8988T (cell line): ENCODE data around the gene DYRK1B.

Experiments used
- DNase-seq: peaks from one replicate; pipeline ENCODE4 v3.0.0; 2011

The DYRK1B gene

DNA sequence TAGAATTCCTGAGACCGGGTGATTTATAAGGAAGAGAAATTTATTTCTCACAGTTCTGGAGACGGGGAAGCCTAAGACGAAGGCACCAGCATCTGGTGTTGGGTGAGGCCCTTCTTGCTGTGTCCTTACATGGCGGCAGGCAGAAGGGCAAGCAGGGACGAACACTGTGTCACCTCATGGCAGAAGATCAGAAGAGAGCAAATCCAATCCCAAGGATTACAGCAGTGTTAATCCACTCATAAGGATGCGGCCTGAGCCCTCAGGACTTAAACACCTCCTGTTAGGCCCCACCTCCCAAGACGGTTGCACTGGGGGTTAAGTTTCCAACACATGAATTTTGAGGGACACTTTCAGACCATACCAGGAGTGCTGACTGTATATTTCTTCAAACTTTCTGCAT is 18.9 kb upstream of the DYRK1B start:
- no peak for DNase-seq

DNA sequence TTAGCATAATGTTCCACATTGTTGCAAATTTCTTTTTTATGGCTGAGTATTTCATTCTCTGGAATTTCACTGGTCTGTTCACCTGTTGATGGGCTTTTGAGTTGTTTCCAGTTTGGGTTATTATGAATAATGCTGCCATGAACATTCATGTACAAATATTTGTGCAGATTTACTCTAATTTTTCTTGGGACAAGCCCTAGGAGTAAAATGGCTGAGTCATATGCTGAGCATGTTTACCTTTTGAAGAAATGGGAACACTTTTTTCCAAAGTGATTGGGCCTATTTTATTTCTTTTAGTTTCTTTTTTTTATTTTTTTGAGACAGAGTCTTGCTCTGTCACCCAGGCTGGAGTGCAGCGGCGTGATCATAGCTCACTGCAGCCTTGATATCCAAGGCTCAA is 16.9 kb upstream of the DYRK1B start:
- DNase-seq: no peak

DNA sequence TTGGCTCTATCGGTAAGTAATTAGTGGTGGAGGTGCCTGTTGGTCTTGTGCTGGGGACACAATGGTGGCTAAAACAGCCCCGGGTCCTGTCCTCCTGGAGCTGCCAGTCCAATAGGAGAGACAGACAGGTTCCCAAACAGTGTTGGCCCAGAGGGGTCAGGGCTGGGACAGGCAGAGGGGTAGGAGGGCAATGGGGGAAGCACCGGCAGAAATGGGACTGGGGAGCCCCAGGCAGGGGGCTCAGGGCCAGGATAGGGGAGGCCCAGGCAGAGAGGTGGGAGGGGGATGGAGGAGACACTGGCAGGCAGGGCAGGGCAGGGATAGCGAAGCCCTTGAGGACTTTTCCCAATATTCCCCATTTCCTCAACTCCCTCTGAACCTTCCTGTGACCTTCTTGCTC is 14.4 kb upstream of the DYRK1B start:
- DNase-seq: no peak

DNA sequence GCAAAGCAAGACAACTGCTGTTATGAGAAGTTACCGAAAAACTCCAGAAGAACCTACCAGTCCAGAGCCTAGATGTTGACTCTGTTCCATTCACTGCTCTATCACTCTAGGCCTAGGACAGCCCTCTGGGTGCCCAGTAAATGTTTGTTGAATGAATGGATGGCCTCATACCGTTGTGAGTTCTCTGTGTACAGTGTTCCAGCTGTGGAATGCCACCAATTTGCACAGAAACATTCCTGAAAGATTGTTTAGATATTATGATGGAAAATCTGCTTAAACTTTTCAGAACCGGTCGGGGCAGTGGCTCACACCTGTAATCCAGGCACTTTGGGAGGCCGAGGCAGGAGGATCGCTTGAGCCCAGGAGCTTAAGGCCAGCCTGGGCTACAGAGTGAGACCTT is 13.6 kb upstream of the DYRK1B start:
- DNase-seq: no peak

DNA sequence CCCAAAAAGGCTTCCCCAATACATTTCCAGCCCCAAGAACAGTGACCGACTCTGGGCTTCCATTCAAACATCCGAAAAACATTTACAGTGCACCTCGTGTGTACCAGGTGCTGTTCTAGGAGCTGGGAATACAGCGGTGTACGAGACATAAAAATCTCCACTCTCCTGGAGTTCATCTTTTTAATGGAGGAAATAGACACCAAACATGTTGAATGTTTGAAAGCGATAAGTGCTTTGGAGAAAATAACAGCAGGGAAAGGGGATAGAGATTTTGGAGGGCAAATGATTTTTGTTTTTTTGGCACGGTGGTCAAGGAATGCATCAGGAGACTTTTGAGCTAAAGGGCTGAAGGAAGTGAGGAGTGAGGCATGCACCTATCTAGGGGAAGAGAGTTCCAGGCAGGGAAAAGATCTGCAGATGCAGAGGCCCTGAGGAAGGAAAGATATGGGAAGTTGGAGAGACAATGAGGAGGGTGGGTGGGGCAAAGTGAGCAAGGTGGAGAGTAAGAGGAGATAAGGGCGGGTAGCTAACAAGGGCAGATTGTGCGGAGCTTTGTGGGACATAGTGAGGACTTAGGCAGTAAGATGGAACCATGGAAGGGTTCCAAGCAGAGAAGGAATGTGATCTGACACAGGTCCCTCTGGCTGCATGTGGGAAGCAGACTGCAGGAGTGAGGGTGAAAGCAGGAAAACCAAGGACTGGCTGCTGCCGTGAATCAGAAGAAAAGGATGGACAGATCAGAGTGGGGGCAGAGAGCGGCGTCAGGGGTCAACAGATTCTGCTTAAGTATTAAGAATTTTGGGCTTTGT is 12.9 kb upstream of the DYRK1B start:
- DNase-seq: no peak

DNA sequence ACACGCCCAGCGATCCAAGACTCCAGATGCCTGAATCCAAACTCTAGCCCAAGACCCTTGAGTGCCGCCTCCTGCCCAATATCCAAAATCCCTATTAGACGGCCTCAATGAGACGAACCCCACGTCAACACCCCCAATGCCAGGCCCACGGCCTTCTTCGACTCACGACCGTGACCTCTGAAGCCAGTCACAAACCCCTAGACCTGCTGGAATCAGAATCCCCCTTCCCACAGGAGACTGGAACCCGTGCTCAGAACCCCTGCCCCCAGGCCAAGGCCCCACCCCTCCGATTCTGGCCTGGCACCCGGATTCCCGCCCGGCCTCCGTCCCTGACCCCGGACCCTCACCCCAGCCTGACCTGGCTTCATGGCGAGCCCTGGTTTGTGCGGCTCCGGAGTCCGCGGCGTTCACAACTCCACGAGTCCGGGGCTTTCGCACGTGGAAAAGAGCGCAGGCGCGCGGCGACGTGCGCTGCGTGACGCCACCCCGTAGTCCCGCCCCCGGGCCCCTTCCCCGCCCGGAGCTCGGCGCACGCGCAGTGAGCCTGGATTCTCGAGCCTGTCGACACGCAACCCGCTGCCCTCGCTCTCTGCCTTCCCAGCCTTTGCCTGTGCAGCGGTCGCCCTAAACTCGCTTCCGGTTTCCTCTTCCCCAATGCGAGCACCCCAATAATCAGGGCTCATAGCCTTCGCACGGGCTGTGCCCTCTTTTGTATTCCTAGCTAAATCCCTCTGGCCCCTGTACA is 12.1 kb upstream of the DYRK1B start, which contains the start of gene FBL:
Gene FBL, minus strand, starts transcription at position 447 of the 745 bp plus-strand sequence. Its CDS starts 79 bp downstream, at position 368.
- peak; percentile 88 for DNase-seq

DNA sequence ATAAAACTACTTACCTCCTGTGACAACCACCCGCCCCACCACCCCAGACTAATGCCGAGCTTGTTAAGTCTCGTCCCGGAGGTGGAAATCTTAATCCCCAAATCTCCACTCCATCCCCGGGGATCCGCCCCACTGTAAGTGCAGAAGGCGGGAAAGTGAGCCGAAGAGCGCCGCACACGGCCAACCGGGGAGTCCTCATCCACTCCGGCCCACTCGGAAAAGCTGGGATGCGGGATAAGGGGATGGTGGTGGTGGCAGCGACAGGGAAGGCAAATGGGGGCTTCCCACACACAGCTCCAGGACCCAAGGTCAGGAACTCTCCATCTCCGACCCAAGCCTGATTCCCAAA is 11.6 kb upstream of the DYRK1B start:
- DNase-seq: no peak

DNA sequence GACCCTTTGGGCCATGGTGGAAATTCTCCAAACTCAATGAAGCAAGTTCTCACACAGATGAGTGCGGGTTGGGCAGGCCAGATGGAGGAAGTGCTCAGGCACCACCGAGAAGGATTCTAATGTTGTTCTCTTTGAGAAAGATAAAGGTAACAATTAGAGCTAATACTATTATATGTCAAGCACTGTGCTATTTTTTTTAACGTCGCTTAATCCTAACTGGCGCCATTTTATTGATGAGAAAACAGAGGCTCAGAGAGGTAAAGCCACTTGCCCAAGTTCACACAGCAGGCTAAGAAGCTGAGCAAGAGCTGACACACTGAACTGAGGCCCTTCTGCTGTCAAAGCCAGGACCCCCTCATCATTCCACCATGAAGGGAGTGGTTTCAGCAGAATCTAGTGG is 11.2 kb upstream of the DYRK1B start:
- no peak for DNase-seq

DNA sequence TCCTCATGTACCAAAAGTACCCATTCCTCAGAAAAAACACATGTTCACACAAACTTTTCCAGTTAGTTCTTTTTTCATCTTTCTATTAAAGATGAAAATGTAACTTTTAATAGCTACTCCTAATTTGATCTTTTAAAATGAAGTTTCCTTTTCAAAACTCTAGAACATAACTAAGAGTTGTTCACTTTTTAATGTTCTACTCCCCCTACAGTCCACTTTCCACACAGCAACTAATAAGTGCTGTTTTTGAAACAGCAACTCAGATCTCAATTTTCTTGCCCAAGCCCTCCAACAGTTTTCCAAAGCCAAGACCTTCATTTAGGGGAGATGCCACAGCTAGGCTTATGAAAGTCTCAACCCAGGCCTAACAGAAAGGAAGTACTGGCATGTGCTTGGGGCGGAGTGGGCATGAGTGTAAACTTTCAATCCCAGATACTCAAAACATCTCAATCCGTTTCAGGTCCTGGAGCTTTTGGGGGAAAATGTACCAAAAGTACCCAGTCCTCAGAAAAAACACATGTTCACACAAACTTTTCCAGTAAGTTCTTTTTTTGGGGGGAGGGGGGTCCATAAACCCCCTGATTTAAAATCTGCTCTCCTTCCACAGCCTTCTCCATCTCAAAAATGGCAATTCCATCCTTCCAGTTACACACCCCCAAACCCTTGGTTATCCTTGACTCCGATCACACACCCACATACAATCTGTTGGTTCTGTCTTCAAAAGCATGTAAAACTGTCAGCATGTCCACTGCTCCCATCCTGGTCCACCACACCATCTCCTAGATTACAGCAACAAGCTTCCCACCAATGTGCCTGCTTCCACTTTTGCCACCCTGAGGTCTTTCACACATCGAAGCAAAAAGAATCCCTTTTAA is 10.2 kb upstream of the DYRK1B start:
- no peak for DNase-seq

DNA sequence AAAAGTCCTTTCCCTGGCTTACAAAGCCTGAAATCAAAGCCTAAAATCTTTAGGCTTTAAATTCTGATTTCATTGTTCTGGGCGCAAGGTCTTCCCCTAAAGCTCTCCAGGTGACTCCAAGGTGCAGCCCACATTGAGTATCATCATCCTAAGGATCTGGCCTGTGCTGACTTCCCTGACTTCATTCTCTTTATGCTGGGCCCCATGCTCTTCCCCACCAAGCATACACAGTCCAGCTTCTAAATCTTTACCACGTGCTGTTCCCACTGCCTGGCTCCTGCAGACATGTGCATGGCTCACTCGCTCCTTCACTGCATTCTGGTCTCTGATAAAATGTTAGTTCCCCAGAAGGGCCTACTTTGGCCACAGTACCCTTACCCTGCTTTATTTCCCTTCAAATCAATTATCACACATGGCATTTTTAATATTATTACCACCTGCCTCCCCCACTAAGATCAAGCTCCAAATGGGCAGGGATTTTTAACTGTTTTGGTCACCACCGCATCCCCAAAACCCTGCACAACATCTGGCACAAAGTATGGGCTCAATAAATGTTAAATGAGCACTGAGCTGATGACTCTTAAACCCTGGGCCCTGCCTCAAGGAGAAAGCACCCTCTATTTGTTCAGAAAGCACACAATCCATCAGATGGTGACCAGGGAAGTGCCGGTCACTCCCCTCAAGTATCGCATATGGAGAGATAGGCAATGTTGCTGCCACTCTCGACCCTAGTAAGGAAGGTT is 8.9 kb upstream of the DYRK1B start:
- no peak for DNase-seq

DNA sequence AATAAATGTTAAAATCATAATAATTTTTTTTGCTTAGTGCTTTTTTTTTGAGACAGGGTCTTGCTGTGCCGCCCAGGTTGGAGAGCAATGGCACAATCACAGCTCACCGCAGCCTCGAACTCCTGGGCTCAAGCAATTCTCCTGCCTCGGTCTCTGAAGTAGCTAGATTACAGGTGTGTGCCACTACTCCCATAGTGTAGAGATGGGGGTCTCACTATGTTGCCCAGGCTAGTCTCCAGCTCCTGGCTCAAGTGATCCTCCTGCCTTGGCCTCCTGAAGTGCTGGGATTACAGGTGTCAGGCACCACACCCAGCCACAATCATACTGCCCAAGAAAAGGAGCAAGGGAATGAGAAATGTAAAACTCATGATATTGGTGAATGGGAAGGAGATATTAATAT is 7.1 kb upstream of the DYRK1B start:
- no peak for DNase-seq

DNA sequence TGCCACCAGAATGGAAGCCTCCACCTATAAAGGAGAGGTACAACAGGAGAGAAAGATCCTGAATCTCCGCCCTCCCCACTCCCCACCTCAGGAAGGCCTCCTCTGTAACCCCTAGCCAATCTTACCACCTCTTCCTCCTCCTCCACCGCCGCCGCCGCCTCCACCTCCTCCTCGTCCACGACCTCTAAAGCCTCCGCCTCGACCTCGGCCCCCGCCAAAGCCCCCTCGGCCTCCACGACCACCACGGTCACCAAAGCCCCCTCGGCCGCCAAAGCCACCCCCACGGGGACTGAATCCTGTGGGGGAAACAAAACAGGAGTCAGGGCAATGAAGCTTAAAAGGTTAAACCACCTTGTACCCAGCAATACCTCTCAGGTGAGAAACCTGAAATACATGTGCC is 6.5 kb upstream of the DYRK1B start:
- DNase-seq: no peak

DNA sequence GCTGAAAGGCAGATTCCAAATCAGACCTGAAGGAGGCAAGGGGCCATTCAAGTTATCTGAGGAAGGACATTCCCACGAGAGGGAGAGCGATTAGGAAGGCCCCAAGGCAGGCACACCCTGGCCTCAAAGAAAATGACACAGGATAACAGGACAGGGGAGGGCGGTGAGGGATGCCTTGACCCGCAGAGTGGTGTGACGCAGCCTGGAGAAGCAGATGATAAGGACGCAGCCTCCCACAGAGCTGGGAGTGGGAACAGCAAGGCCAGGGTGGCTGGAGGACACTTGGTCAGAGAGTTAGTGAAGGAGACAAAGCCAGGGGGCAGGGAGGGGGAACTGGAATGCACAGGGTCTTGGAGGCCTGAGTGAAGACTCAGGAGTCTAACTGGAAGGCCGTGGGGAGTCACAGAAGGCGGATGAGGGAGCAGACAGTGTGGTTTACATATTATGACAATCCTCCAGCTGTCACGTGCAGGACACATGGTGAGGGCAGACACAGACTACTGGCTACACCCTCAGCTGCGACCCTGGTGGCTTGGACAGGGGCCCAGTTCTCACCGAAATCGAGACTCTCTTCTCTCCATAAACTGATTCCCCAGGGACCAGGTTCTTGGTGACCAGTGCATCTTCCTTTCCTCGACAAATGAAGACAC is 5.8 kb upstream of the DYRK1B start:
- DNase-seq: no peak

DNA sequence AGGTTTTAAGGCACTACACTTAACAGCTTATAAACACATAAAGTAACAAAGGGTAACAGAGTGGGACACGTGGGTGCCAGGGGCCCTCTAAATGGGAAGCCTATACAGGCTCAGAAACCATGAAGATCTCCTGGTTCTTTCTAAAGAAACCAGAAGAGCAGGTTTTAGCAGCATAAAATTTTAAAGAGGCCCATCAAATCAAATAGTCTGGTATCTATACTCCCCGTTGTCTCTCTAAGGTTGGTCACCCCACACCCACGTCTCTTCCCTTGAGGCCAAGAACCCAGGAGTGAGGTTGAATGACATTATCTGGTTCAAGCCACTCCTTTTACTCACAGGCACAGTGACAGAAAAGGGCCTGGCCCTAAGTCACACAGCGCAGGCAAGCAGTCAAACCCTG is 4.6 kb upstream of the DYRK1B start:
- no peak for DNase-seq

DNA sequence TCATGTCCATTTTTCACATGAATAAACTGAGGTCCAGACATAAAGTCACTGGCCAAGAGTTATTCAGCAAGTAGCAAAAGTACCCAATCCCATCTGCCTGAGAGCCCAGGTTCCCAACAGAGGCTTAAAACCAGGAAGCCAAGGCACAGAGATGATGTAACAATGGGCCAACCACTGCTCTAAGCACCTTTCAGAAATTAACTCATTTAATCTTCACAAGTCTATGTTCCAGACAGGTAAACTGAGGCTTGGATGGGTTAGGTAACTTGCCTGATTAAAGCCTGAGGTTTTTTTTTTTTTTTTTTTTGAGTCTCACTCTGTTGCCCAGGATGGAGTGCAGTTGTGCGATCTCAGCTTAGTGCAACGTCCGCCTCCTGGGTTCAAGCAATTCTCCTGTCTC is 4.0 kb upstream of the DYRK1B start:
- DNase-seq: no peak

DNA sequence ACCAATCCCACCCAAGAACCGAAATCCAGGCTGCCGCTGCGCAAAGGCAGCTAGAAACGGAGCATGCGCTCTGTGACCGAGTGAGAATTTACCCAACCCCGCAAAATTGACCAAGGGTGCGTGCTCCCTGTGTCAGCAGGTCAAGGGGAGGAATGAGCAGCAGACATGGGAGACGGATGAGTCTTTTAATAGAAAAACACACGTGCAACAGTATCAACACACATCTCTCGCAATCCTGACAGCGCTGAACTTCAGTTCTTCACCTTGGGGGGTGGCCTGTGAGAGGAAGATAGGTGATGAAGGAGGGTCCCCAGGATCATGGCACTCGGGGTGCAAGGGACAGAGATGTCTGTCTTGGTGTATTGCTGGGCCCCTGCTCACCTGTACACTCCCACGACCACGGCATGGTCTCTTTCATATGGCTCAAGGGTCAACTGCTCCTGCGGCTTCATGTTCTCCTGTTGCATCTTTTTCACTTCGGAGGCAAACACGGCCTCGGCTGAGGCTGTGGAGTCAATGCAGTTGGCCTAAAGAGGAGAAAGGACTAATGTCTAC is 402 bp upstream of the DYRK1B start:
- DNase-seq: no peak

DNA sequence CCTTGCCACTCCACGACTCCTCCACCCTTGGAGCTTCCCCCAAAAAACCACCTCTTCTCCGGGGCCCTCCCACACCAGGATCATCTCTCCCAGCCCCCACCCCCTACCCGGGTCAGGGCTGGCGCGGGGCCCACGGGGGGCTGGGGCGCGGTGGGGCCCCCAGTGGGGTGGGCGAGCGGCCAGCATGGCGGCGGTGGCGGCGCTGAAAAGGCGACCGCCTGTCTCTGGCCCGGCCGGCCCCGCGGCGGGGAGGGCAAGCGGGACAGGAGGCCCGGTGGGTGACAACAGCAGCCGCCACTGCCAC is 850 bp downstream of the DYRK1B start:
- DNase-seq: no peak

DNA sequence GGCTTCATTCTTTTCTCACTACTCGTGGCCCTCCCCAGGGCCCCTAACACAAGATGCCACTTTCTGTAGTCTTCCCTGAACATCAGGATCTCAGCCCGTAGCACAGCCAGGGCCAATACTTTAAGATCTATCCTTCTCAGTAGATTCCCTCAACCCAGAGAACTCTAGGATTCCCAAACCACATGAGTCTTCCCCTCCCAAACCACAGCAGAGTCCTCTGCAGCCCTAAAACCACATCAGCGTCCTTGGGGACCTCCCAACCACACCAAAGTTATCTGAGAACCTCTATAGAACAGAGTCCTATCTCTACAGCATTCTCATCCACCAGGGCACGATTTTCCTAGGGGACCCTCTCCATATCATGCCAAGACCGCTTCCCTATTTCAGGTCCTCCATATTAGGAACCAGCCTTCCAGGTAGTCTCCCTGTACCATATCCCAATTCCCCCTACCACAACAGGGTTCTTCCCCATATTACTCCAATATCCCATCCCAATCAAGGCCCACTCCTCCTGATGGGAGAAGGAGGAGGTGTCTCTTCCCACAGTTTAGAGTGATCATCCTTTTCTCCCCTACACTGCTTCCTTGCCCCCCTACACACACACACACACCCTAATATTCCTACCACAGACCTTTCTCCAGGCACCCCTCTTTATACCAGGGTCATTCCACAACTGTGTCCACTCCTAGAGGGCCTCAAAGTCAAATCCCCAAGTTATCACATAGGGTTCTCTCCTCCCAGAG is 1.4 kb downstream of the DYRK1B start:
- DNase-seq: no peak

DNA sequence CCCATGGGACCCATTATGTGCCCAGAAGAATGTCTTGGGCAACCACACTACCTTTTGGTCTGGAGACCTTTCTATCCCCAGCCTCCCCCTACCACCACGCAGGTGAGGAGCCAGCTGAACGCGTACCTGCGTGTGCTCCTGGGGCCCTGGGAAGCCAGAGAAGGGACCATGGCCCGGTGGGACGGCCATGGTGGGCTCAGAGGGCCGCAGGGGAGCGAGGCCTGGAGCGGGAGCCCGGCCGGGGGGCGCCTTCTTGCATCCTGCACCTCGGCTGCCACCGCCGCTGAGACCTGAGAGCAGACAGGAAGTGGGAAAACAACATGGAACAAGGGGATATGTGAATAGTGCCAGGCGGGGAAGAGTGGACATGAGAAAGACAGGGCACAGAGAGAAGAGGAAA is 2.3 kb downstream of the DYRK1B start:
- no peak for DNase-seq

DNA sequence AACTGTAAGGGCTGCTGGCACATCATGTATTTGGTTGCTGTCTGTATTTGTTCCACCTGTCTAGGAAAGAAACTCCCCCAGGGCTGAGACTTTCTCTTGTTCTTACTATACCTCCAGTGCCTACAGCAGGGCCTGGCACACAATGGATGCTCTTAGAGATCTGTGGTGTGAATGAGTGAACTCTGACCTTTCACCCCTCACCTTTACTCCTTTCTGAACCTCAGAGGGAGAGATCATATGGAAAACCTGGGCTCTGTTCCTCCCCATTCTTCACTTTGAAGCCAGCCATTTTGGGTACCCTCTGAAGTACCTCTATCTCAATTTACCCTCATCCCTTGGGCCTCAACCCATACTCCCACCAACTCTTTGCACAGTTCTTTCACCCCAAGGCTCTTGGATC is 3.1 kb downstream of the DYRK1B start:
- DNase-seq: no peak

DNA sequence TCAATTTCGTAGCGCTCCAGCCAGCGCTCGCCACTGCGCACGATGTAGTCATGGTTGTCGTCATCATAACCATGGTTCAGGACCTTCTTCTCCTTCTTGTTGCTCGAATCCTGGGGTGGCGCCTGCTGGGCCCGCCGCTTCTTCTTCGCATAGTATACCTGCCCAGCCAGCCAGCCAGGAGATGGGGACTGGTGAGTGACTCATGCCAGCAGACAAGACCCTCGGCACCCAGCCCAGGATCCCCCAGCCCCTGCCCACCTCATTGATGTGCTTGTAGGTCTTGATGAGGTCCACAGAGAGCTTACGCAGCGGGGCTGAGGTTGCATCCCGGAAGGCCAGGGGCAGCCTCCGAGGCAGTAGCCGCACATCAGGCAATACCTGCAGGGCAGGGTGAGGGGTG is 3.6 kb downstream of the DYRK1B start:
- no peak for DNase-seq
